ENCODE measurements around the gene PABPN1L. TPM values are rescaled to one million over a fixed set of nuclear protein-coding genes. Genes with fewer than 3 reads are reported as not detected.

Gene PABPN1L, protein sequence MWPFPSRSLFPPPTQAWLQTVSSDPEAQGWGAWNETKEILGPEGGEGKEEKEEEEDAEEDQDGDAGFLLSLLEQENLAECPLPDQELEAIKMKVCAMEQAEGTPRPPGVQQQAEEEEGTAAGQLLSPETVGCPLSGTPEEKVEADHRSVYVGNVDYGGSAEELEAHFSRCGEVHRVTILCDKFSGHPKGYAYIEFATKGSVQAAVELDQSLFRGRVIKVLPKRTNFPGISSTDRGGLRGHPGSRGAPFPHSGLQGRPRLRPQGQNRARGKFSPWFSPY
- not detected for polyA plus RNA-seq

GRCh38 chr16:88866151-88866920, at the start of gene PABPN1L:
PABPN1L (minus strand) TSS chr16:88866660; CDS start chr16:88866606, 54 bp downstream.
- peaks cover 11% of the 10 kb centered on the region for H3K27me3 Mint-ChIP-seq
- H3K4me3 Mint-ChIP-seq: peak within 1 kb of the TSS in 1 of 4 donors; percentile 76
- H3K27ac Mint-ChIP-seq: peak within 1 kb of the TSS in 2 of 3 donors; percentile 25 to 69
- peaks cover 1% of the 10 kb centered on the region for H3K36me3 Mint-ChIP-seq
- H3K9me3 Mint-ChIP-seq: no peaks in the 10 kb centered on the region
- H3K4me1 Mint-ChIP-seq: peaks cover 7 to 8% (median 7%) of the 10 kb centered on the region in 3 donors

DNA sequence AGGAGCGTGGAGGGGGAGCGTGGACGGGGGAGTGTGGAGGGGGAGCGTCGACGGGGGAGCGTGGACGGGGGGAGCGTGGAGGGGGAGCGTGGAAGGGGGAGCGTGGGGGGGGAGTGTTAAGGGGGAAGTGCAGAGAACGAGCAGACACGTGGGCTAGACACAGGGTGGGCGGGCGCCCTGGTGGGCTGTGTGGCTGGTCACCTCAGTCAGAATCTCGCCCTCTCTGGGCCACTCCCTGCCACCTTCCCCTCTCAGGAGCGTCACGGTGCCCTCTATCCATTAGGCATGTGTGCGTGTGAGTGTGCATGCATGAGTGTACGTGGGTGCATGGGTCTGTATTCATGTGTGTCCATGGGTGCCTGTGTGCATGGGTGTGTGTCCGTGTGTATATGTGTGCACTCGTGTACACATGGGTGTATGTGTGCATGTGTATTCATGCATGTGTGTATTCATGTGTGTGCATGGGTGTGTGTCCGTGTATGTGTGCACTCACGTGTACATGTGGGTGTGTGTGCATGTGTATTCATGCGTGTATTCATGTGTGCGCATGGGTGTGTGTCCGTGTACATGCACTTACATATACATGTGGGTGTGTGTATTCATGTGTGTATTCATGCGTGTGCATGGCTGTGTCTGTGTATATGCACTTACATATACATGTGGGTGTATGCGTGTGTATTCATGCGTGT, 49.3 kb upstream of the PABPN1L start:
- H3K27me3 Mint-ChIP-seq: no peaks in the 10 kb centered on the region
- peaks cover 6% of the 10 kb centered on the region for H3K36me3 Mint-ChIP-seq
- no peak overlapping the region for H3K4me3 Mint-ChIP-seq
- peaks cover 3 to 18% (median 12%) of the 10 kb centered on the region in 3 donors for H3K4me1 Mint-ChIP-seq
- H3K9me3 Mint-ChIP-seq: no peaks in the 10 kb centered on the region
- no peak overlapping the region for H3K27ac Mint-ChIP-seq

- Mint-ChIP-seq H3K27me3 (no peaks in the 10 kb centered on the region), H3K4me1 (peaks cover 2 to 22% (median 11%) of the 10 kb centered on the region in 3 donors), H3K27ac (no peak overlapping the region), H3K36me3 (peaks cover 6% of the 10 kb centered on the region), H3K9me3 (no peaks in the 10 kb centered on the region), H3K4me3 (peak overlapping the region in 1 of 4 donors; percentile 41)
Measured at GRCh38 chr16:88914750-88915368, 48.4 kb upstream of the PABPN1L start.

- Mint-ChIP-seq H3K27ac (peak overlapping the region in 1 of 3 donors; percentile 50), H3K9me3 (no peaks in the 10 kb centered on the region), H3K4me3 (no peak overlapping the region), H3K27me3 (no peaks in the 10 kb centered on the region), H3K36me3 (peaks cover 6% of the 10 kb centered on the region), H3K4me1 (peaks cover 2 to 20% (median 8%) of the 10 kb centered on the region in 3 donors)
Measured at GRCh38 chr16:88913870-88914269, 47.4 kb upstream of the PABPN1L start.

GRCh38 chr16:88913001-88913612, 46.6 kb upstream of the PABPN1L start:
- Mint-ChIP-seq H3K9me3 (no peaks in the 10 kb centered on the region), H3K27ac (no peak overlapping the region), H3K27me3 (no peaks in the 10 kb centered on the region), H3K36me3 (peaks cover 6% of the 10 kb centered on the region), H3K4me1 (peaks cover 2 to 18% (median 6%) of the 10 kb centered on the region in 3 donors), H3K4me3 (no peak overlapping the region)

GRCh38 chr16:88912556-88912955, 46.1 kb upstream of the PABPN1L start:
- no peaks in the 10 kb centered on the region for H3K27me3 Mint-ChIP-seq

DNA sequence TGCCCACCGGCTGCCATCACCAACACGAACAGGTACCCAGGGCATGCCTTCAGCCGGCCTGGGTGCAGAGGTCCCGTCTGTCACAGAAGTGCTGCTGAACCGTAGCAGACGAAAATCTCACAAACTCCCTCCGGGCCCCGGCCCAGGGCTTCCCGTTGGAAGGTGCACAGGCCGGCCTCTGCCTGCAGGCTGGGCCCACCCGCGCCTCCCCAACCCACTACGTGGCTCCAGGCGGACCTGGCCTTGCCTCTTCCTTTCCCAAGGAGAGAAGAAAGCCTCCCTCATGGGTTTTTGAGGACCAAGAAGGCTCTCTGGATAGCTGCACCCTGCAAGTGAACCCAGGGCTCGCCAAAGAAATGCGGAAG, 45.5 kb upstream of the PABPN1L start:
- H3K27ac Mint-ChIP-seq: peak overlapping the region in 2 of 3 donors; percentile 81 to 87
- peaks cover 5 to 16% (median 6%) of the 10 kb centered on the region in 3 donors for H3K4me1 Mint-ChIP-seq
- no peak overlapping the region for H3K4me3 Mint-ChIP-seq
- peaks cover 6% of the 10 kb centered on the region for H3K36me3 Mint-ChIP-seq
- no peaks in the 10 kb centered on the region for H3K27me3 Mint-ChIP-seq
- H3K9me3 Mint-ChIP-seq: no peaks in the 10 kb centered on the region

More at GRCh38 chr16:88912556-88912955, 46.1 kb upstream of the PABPN1L start:
- no peak overlapping the region for H3K4me3 Mint-ChIP-seq
- peaks cover 6% of the 10 kb centered on the region for H3K36me3 Mint-ChIP-seq
- H3K27ac Mint-ChIP-seq: no peak overlapping the region
- H3K9me3 Mint-ChIP-seq: no peaks in the 10 kb centered on the region
- H3K4me1 Mint-ChIP-seq: peaks cover 5 to 18% (median 6%) of the 10 kb centered on the region in 3 donors

DNA sequence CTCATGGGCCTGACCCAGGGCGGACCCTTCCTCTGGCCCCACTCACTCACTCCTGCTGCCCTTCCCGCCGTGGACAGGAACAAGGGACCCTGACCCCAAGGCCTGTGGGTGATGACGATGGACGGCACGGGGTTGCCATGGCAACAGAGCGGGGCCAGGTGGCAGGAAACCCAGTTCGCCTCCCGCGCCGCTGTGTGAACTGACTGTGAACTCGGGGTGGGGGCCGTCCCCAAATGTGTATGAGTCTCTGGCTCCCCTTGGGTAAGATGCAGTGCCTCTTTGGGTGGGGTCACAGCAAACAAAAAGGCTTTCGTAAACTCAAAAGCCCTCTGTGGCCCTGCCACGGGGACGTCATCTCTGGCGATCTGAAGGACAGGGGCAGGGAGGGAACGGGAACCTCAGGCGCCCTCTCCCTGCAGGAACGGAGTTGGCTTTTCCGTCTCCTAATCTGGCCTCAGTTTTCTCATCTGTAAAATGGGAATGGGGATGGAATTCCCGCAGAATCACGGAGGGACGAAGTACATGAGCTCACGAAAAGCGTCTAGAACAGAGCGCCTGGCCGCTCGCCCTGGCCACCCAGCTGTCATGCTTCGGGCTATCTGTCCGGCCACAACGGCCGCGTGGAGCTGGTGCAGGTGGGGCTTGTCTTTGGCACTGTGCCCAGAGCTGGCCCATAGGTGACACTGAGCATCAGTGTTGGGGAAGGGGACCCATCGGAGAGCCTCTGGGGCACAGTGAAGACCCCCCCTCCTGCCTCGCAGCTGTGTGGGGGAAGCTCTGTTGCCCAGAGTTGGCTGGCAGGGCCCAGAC, 44.9 kb upstream of the PABPN1L start:
- no peaks in the 10 kb centered on the region for H3K27me3 Mint-ChIP-seq
- H3K9me3 Mint-ChIP-seq: no peaks in the 10 kb centered on the region
- peaks cover 5% of the 10 kb centered on the region for H3K36me3 Mint-ChIP-seq
- peak overlapping the region in 2 of 4 donors; percentile 39 to 53 for H3K4me3 Mint-ChIP-seq
- peak overlapping the region; percentile 81 to 94 (median 87) for H3K27ac Mint-ChIP-seq
- H3K4me1 Mint-ChIP-seq: peaks cover 6 to 16% (median 8%) of the 10 kb centered on the region in 3 donors

DNA sequence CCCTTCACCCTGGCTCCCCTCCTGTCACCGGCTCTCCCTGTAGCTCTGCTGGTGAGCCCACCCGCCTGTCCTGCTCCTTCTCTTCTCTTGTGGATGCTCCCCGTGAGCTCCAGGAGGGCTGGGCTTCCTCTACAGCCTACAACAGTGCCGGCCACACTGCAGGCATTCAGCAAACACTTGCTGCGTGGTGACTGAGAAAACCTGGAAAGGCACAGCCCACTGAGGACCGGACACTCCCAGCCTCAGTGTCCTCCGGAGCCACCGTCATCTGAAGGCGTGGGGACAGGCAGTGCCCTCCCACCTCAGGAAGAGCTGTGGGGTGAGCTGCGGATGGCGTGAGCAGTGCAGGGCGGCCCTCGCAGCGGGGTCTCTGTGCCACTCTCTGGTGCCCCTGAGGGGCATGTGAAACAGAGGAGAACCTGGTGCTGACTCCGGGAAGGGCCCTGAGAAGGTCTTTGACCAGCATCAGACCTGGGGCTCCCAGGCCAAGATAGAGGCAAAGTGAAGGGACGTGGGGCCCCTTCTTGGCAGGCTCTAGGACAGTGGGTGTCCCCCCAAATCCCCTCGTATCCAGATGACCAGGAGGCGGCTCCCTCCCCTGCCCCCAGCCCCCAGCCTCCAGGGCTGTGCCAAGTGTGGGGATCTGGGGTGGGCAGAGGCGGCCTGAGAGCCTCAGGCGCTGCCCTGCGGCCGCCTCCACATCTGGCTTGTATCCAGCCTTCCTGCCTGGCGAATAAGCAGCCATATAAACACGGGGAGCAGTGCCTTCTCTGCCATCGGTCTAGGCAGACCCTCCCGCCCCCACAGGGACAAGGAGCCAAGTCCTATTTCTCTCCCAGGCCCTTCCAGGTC, 44.0 kb upstream of the PABPN1L start:
- H3K4me1 Mint-ChIP-seq: peaks cover 6 to 14% (median 10%) of the 10 kb centered on the region in 3 donors
- peak overlapping the region; percentile 81 to 94 (median 87) for H3K27ac Mint-ChIP-seq
- no peaks in the 10 kb centered on the region for H3K27me3 Mint-ChIP-seq
- no peaks in the 10 kb centered on the region for H3K9me3 Mint-ChIP-seq
- peaks cover 1% of the 10 kb centered on the region for H3K36me3 Mint-ChIP-seq
- peak overlapping the region in 1 of 4 donors; percentile 39 for H3K4me3 Mint-ChIP-seq

DNA sequence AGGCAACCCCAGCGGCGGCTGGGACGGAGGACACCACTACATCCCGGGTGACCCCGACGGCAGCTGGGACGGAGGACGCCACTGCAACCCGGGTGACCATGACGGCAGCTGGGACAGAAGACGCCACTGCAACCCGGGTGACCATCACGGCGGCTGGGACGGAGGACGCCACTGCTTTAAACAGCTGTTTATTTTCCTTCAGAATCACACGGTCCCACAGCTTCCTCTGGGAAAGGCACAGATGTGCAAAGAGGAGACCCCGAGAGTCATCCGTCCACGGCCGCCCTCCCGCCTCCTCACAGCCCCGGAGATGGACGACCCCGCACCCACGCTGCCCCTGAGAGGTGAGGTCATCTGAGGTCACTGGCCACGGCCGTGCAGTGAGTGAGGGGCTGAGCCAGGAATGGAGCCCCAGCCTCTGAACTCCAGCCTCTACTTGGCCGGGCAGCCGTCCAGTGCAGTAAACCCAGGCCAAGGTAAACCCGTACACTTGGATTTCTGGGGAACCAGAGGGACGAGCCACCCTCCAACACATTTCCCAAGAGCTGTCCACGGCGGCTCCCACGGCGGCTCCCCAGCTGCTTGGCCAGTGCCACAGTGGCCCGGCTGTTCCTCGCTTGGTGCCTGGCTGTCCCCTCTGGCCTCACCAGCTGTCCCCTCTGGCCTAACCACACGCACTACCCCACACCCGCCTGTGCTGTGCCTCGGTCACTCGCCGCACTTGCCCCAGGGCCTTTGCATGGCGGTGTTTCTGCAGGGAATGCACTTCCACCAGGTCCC, 43.2 kb upstream of the PABPN1L start:
- no peak overlapping the region for H3K4me3 Mint-ChIP-seq
- no peaks in the 10 kb centered on the region for H3K27me3 Mint-ChIP-seq
- no peaks in the 10 kb centered on the region for H3K9me3 Mint-ChIP-seq
- peaks cover 6 to 14% (median 14%) of the 10 kb centered on the region in 3 donors for H3K4me1 Mint-ChIP-seq
- H3K36me3 Mint-ChIP-seq: peaks cover 1% of the 10 kb centered on the region
- peak overlapping the region in 1 of 3 donors; percentile 88 for H3K27ac Mint-ChIP-seq

DNA sequence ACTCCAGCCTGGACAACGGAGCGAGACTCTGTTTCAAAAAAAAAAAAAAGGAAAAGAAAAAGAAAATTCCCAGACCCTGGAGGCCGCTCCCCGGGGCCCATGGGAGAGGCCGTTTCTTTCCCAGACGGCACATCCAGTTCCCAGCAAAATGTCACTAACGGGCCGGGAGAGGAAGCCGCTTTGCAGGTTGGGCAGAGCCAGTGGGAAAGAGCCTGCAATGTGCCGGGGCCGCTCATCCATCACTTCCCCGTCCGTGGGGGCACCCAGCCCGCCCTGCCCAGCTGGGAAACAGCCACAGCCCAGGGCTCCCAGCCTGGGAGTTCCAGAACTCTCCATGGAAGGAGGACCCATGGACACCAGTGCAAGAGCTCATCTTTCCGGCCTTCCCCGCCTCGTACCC, 41.8 kb upstream of the PABPN1L start:
- Mint-ChIP-seq H3K4me1 (peaks cover 6 to 14% (median 14%) of the 10 kb centered on the region in 3 donors), H3K4me3 (no peak overlapping the region), H3K27me3 (no peaks in the 10 kb centered on the region), H3K27ac (no peak overlapping the region), H3K9me3 (no peaks in the 10 kb centered on the region), H3K36me3 (peaks cover 1% of the 10 kb centered on the region)

GRCh38 chr16:88907768-88908167, 41.3 kb upstream of the PABPN1L start:
- Mint-ChIP-seq H3K9me3 (no peaks in the 10 kb centered on the region), H3K27me3 (no peaks in the 10 kb centered on the region), H3K36me3 (peaks cover 1% of the 10 kb centered on the region), H3K4me1 (peaks cover 6 to 16% (median 14%) of the 10 kb centered on the region in 3 donors), H3K4me3 (peak overlapping the region in 1 of 4 donors; percentile 78), H3K27ac (no peak overlapping the region)

All from IgD-negative memory B cell (primary cell).